CMK (cell line): ENCODE results near the gene USP10.

Experiments
- DNase-seq: peaks from one replicate; pipeline ENCODE4 v3.0.0-alpha.2; 2010; ENCODE audit warnings: low read depth

USP10 gene

GRCh38 chr16:84699147-84699711 is 571 bp upstream of the USP10 start:
- DNase-seq, result no peak

- no peak for DNase-seq
Observed at GRCh38 chr16:84700446-84701300, 873 bp downstream of the USP10 start.

GRCh38 chr16:84703681-84704080 is 3.9 kb downstream of the USP10 start:
- DNase-seq, result no peak

- DNase-seq, result no peak
Observed at GRCh38 chr16:84704253-84704652, 4.5 kb downstream of the USP10 start.

DNA sequence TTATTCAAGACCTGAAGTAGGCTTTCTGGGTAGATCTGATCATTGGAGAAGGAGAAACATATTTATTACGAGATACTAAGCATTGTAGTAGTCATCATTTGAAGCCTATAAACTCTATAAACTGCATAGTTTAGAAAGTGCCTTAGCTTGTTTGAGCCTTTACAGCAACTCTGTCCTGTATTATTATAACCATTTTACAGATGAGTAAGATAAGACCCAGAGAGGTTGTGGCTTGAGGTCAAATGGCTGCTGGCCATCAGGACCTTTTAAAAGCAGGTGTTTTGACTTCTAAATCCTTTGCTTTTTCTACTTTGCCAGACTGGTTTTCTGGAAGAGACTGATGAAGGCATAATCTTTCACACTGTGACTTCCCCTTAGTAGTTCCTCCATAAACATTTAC is 7.1 kb downstream of the USP10 start:
- no peak for DNase-seq

DNA sequence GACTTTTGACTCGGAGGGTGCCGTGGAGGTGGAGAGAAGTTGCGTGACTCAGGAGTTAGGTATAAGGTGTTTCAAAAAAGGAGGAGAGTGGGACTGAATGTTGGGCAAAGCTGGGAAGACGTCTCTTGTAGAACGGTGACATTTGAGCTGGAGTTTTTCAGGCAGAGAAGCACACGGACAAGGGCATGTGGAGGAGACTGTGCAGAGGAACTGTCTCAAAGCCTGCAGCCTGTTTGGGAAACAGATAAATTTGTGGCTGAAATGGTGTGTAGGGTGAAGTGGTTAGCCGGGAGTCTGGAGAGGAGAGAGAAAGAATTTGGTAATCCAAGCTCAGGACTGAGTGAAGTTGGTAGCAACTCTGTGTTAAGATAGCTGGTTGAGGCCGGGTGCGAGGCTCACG is 9.8 kb downstream of the USP10 start:
- no peak for DNase-seq

- DNase-seq, result no peak
Observed at GRCh38 chr16:84710686-84711085, 10.9 kb downstream of the USP10 start.

GRCh38 chr16:84712138-84712671 is 12.4 kb downstream of the USP10 start:
- DNase-seq, result no peak

DNA sequence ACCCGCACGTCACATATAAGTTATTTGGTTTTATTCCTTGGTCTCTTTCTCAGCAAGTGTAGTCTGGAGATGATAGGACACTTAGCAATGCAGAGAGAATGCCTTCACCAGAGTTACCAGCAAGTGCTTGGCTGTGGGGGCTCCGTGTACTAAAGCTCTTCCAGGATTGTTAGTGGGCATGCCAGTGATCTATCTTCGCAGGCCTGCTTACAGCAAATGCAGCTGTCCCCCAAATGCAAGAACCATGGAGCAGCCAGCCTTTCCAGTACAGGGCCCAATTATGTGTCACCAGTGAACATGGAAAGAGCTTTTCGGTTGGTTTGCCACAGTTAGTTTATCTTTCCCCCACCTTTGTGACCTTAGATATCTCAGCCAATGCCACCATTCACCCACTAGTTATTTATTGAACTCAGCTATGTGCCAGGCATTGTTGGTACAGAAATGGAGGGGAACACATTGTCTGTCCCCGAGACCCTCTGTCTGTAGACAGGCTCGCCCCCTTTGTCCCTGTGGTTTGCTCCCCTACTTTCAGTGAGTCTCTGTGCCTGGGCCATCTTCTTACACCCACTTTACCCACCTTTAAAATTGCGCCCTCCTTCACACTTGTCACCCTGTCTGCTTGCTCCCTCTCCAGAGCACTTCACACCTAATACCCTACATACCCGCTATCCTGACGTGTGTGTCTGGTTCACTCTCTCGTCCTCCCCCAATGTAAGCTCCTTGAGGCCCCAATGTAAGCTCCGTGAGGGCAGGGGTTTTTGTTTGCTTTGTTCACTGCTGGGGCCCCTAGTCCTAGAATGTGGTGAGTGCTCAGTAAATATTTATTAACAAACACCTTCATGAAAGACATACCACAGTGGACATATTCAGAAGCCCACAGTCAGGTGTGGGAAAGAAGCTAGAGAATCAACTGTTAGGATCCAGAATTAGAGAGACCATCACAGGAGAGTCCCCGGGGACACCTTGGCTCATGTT is 13.3 kb downstream of the USP10 start:
- DNase-seq, result no peak

GRCh38 chr16:84714028-84714427 is 14.2 kb downstream of the USP10 start:
- DNase-seq, result no peak

DNA sequence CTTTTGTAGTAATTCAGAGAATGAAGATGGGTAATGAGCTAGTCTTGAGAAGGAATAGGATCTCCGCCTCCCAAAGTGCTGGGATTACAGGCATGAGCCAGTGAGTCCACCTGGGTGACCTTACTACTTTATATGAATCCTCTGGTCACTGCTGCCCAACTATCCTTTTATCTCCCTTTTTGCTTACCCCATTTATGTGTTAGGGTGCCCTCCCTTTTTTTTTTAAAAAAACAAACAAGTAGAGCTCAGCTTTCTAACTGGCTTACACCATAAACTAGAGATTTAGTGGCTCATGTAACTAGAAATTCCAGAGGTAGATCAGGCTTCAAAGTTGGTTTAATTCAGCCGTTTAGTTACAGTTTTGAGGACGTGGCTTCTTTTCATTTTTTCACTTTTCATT is 15.6 kb downstream of the USP10 start:
- DNase-seq, result no peak

DNA sequence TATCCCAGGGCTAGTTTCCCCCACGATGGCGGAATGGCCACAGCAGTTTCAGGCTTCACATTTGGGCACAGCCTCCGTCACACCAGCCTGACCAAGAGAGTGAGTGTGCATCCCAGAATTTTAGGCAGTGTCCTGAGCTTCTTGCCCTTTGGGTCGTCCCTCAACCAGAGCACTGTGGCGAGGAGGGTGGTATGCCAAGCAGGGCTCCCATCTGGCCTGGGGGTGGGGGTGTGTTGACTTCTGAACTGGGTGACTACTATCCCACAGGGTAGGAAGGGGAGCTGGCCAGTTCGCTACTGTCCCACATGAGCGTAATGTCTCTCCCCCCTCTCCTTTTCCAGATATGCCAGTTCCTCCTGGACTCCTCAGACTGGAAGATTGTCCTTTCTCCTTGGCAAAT is 16.1 kb downstream of the USP10 start:
- no peak for DNase-seq

- no peak for DNase-seq
Observed at GRCh38 chr16:84716740-84717139, 16.9 kb downstream of the USP10 start.

GRCh38 chr16:84717484-84717883 is 17.7 kb downstream of the USP10 start:
- DNase-seq, result no peak

- no peak for DNase-seq
Observed at GRCh38 chr16:84720177-84720579, 20.4 kb downstream of the USP10 start.

DNA sequence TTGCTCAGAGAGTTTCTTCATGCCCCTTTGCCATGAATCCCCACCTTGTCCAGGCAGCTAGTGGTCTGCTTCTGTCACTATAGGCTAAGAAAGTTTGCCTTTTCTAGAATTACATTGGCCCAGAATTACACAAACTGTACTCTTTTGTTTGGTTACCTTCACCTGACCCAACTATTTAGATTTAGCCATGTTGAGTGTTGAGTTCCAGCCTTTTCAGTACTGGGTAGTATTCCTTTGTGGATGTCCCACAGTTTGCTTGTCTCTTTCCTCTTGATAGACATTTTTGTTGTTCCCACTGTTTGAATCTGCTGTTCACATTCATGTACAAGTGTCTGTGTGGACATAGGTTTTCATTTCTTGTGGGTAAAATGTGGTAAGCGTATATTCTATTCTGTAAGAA is 22.3 kb downstream of the USP10 start:
- no peak for DNase-seq

- no peak for DNase-seq
Observed at GRCh38 chr16:84723906-84724305, 24.1 kb downstream of the USP10 start.

DNA sequence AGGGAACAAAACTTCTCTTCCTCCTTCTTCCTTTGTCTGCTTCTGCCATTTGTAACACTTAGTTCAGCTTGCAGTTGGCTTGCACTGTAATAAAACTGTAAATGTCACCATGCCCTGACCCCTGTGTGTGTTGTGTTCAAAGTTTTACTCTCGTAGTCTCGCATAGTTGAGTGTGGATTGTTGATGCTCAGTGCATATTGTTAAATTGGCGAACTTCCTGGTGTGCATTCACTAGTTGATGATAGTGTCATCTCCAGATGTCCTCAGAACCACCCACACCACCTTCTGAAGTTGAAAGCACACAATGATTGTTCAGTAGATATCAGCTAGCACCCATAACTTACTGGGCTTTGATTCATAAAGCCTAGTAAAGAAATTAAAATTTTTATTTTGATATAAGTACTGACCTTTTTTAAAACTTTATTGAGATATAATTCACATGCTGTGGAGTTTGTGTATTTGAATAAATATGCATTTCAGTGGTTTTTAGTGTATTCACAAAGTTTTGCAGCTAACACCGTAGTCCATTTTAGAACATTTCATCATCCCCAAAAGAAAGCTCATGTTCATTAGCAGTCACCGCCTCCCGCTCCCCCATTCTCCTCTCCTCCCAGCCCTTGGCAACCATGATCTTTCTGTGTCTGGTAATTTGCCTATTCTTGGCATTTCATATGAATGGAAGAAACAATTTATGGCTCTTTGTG is 25.0 kb downstream of the USP10 start:
- no peak for DNase-seq

DNA sequence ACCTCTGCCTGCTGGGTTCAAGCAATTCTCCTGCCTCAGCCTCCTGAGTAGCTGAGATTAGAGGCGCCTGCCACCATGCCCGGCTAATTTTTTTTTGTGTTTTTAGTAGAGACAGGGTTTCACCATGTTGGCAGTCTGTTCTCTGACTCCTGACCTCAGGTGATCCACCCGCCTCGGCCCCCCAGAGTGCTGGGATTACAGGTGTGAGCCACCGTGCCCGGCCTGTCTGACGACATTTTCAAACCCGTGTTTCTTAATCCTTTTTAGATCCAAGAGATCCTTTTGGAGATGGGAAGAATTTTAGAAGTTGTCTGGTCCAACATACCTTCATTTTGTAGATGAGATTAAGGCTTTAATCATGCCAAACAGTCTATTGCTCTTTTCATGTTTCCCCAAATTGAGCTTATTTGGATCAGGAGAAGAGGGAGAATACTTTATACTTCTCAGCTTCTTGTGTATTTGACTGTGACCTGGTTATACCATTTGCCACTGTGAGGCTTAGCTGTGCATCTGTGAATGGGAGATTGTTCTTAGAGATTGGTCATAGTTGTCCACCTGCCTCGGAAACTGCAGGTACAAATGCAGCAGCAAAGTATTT is 25.8 kb downstream of the USP10 start:
- no peak for DNase-seq

DNA sequence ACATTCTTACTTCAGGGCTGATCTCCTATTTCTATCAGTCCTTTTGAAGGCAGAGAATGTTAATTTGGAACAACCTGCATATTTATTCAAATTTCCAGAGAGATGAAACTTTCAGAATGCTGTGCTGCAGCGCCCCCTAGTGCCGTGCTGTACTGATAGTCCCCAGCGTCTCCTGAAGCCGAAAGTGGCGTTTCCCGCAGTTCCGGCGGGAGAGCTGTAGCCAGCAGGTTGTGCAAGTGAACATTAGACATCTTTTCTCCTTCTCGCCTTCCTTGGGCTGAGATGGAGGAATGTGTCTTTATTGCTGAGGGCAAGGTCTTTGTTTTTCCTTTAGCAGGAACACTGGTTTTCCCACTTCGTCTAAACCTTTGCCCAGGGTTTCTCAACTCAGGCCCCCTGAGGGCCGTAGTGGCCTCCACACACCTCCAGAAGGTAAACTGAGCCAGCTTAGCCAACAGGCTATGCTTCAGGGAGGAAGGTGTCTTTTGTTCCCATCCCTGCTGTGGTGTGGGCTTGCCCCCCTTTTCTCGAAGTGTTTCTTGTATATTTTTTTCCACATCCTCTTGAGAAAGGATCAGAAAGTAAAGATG is 26.4 kb downstream of the USP10 start:
- peak; percentile 68 for DNase-seq
